ENCODE measurements around the gene TMEM126A. TPM values are rescaled to one million over a fixed set of nuclear protein-coding genes. Genes with fewer than 3 reads are reported as not detected.

TMEM126A gene
- total and polyA plus RNA-seq, 2 of the 13 experiments (the other 11 are each of a cell fraction or from before 2014, with no cell fraction given): 59.5 to 66.9 TPM

DNA sequence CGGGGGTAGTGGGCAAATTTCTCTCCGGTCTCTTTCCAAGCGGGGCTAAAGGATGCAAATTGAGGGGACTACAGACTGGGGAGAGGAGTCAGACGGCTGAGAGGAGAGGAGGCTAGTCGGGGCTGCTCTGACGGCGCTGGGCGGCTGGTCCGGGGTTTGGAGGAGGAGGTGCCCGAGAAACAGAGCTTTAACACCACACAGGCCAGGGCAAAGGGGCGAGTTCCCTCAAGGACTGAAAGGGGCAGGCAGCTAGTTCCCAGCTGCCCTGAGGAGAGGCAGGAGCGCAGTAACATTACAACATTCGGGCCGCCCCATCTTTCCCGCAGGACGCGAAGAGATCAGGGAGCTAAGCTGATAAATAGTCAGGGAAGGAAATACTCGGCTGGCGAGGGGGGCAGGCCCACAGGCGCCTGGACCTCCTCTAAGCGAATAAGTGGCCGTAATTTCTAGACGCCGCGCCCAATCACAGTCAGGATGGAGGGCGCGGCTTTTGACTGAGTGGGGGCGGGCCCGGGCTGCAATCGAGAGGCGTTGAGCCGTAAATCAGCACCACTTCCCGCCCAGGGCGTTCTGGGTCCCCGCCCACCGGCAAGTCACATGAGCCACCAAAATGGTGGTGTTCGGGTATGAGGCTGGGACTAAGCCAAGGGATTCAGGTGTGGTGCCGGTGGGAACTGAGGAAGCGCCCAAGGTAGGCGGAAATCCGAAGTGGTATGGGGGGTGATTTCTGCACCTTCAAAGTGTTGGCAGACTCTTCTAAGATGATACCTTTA is 19.6 kb upstream of the TMEM126A start, which contains the start of gene TMEM126B (continued):
- TF ChIP-seq, protein P1, sequence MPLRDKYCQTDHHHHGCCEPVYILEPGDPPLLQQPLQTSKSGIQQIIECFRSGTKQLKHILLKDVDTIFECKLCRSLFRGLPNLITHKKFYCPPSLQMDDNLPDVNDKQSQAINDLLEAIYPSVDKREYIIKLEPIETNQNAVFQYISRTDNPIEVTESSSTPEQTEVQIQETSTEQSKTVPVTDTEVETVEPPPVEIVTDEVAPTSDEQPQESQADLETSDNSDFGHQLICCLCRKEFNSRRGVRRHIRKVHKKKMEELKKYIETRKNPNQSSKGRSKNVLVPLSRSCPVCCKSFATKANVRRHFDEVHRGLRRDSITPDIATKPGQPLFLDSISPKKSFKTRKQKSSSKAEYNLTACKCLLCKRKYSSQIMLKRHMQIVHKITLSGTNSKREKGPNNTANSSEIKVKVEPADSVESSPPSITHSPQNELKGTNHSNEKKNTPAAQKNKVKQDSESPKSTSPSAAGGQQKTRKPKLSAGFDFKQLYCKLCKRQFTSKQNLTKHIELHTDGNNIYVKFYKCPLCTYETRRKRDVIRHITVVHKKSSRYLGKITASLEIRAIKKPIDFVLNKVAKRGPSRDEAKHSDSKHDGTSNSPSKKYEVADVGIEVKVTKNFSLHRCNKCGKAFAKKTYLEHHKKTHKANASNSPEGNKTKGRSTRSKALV (CRISPR knock-in tag; IDR thresholded peaks at IDR 0.05): no peak
- TF ChIP-seq, protein P2, sequence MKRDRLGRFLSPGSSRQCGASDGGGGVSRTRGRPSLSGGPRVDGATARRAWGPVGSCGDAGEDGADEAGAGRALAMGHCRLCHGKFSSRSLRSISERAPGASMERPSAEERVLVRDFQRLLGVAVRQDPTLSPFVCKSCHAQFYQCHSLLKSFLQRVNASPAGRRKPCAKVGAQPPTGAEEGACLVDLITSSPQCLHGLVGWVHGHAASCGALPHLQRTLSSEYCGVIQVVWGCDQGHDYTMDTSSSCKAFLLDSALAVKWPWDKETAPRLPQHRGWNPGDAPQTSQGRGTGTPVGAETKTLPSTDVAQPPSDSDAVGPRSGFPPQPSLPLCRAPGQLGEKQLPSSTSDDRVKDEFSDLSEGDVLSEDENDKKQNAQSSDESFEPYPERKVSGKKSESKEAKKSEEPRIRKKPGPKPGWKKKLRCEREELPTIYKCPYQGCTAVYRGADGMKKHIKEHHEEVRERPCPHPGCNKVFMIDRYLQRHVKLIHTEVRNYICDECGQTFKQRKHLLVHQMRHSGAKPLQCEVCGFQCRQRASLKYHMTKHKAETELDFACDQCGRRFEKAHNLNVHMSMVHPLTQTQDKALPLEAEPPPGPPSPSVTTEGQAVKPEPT (CRISPR knock-in tag; IDR thresholded peaks at IDR 0.05; ENCODE audit: low read depth): no peak
- TF ChIP-seq MTF2 (CRISPR knock-in tag; IDR thresholded peaks at IDR 0.05; ENCODE audit: borderline replicate concordance) (no peak), TP53 (CRISPR knock-in tag; conservative IDR thresholded peaks at IDR 0.05) (no peak; the same call in 1 of the 2 replicates), ZNF773 (CRISPR knock-in tag; IDR thresholded peaks at IDR 0.05; ENCODE audit: borderline replicate concordance) (no peak), ZNF749 (CRISPR knock-in tag; IDR thresholded peaks at IDR 0.05; ENCODE audit: borderline replicate concordance) (no peak), SP2 (CRISPR knock-in tag; IDR thresholded peaks at IDR 0.05) (peak; percentile 67), ZSCAN12 (CRISPR knock-in tag; IDR thresholded peaks at IDR 0.05) (no peak), ZNF781 (CRISPR knock-in tag; IDR thresholded peaks at IDR 0.05; ENCODE audit: borderline replicate concordance, not compliant biosample characterization) (no peak), NFE2L1 (CRISPR knock-in tag; IDR thresholded peaks at IDR 0.05; ENCODE audit: borderline replicate concordance) (no peak), ZNF782 (CRISPR knock-in tag; IDR thresholded peaks at IDR 0.05; ENCODE audit: borderline replicate concordance) (peak; percentile 72; the same call in 1 of the 2 replicates), ATF7 (IDR thresholded peaks at IDR 0.05) (no peak), ATF7 (CRISPR knock-in tag; IDR thresholded peaks at IDR 0.05) (no peak), RBFOX2 (IDR thresholded peaks at IDR 0.05; ENCODE audit: low read depth, low read length) (peak; percentile 65; the same call in 1 of the 2 replicates), TARDBP (CRISPR knock-in tag; IDR thresholded peaks at IDR 0.05) (peak; percentile 62; the same call in 1 of the 2 replicates), TRIM24 (CRISPR knock-in tag; IDR thresholded peaks at IDR 0.05) (no peak)
- TF ChIP-seq, protein P3, sequence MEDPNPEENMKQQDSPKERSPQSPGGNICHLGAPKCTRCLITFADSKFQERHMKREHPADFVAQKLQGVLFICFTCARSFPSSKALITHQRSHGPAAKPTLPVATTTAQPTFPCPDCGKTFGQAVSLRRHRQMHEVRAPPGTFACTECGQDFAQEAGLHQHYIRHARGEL (CRISPR knock-in tag; IDR thresholded peaks at IDR 0.05): no peak
- TF ChIP-seq, protein P4, sequence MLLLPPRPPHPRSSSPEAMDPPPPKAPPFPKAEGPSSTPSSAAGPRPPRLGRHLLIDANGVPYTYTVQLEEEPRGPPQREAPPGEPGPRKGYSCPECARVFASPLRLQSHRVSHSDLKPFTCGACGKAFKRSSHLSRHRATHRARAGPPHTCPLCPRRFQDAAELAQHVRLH (CRISPR knock-in tag; IDR thresholded peaks at IDR 0.05; ENCODE audit: borderline replicate concordance, low read depth): no peak
- TF ChIP-seq, protein P5, sequence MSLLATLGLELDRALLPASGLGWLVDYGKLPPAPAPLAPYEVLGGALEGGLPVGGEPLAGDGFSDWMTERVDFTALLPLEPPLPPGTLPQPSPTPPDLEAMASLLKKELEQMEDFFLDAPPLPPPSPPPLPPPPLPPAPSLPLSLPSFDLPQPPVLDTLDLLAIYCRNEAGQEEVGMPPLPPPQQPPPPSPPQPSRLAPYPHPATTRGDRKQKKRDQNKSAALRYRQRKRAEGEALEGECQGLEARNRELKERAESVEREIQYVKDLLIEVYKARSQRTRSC (CRISPR knock-in tag; IDR thresholded peaks at IDR 0.05; ENCODE audit: low read depth): no peak
- TF ChIP-seq, protein P6, sequence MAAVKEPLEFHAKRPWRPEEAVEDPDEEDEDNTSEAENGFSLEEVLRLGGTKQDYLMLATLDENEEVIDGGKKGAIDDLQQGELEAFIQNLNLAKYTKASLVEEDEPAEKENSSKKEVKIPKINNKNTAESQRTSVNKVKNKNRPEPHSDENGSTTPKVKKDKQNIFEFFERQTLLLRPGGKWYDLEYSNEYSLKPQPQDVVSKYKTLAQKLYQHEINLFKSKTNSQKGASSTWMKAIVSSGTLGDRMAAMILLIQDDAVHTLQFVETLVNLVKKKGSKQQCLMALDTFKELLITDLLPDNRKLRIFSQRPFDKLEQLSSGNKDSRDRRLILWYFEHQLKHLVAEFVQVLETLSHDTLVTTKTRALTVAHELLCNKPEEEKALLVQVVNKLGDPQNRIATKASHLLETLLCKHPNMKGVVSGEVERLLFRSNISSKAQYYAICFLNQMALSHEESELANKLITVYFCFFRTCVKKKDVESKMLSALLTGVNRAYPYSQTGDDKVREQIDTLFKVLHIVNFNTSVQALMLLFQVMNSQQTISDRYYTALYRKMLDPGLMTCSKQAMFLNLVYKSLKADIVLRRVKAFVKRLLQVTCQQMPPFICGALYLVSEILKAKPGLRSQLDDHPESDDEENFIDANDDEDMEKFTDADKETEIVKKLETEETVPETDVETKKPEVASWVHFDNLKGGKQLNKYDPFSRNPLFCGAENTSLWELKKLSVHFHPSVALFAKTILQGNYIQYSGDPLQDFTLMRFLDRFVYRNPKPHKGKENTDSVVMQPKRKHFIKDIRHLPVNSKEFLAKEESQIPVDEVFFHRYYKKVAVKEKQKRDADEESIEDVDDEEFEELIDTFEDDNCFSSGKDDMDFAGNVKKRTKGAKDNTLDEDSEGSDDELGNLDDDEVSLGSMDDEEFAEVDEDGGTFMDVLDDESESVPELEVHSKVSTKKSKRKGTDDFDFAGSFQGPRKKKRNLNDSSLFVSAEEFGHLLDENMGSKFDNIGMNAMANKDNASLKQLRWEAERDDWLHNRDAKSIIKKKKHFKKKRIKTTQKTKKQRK (IDR thresholded peaks at IDR 0.05; ENCODE audit: low read length): no peak

Measured in HepG2 (cell line).